NT2/D1 (cell line): Measurements from ENCODE around the gene ROR2.

ENCODE experiments used
- SUZ12 ChIP-seq: IDR thresholded peaks from 2 replicates; pipeline ENCODE4 v1.6.1; 2011; ENCODE audit not compliant: insufficient read length, insufficient read depth; ENCODE audit errors: extremely low read depth
- YY1 ChIP-seq: IDR thresholded peaks from 2 replicates; pipeline ENCODE4 v1.6.1; 2011; ENCODE audit not compliant: insufficient read length, insufficient read depth
- ZNF274 ChIP-seq: IDR thresholded peaks from 2 replicates; pipeline ENCODE4 v1.6.1; 2011; ENCODE audit warnings: mild to moderate bottlenecking, low read depth, low read length

- TF ChIP-seq ZNF274 (no peak), YY1 (no peak), SUZ12 (no peak)
Observed at GRCh38 chr9:91773156-91773555, 176.9 kb downstream of the ROR2 start.
